ENCODE results near the gene INTS7. TPM values are rescaled to one million over a fixed set of nuclear protein-coding genes. Genes with fewer than 3 reads are reported as not detected.

The INTS7 gene, protein sequence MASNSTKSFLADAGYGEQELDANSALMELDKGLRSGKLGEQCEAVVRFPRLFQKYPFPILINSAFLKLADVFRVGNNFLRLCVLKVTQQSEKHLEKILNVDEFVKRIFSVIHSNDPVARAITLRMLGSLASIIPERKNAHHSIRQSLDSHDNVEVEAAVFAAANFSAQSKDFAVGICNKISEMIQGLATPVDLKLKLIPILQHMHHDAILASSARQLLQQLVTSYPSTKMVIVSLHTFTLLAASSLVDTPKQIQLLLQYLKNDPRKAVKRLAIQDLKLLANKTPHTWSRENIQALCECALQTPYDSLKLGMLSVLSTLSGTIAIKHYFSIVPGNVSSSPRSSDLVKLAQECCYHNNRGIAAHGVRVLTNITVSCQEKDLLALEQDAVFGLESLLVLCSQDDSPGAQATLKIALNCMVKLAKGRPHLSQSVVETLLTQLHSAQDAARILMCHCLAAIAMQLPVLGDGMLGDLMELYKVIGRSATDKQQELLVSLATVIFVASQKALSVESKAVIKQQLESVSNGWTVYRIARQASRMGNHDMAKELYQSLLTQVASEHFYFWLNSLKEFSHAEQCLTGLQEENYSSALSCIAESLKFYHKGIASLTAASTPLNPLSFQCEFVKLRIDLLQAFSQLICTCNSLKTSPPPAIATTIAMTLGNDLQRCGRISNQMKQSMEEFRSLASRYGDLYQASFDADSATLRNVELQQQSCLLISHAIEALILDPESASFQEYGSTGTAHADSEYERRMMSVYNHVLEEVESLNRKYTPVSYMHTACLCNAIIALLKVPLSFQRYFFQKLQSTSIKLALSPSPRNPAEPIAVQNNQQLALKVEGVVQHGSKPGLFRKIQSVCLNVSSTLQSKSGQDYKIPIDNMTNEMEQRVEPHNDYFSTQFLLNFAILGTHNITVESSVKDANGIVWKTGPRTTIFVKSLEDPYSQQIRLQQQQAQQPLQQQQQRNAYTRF
- polyA plus RNA-seq (20.4 to 27.2 TPM (median 20.5 TPM) in 3 replicates), polyA minus RNA-seq (13.9 to 32.8 TPM (median 31.6 TPM) in 3 replicates)
- polyA plus RNA-seq (2011; ENCODE audit: low read depth): 13.3 TPM
- polyA plus RNA-seq (2011; cell fraction: cytosol; rRNA removed): 9.6 and 18.5 TPM in 2 replicates
- 15.4 and 17.2 TPM in 2 replicates for polyA plus RNA-seq (2011; cell fraction: nucleus; rRNA removed)
- 8.1 and 12.9 TPM in 2 replicates for polyA plus RNA-seq (2012; ENCODE audit: low replicate concordance)
- 8.4 TPM for polyA minus RNA-seq (2011; cell fraction: cytosol; rRNA and poly(A)+ RNA removed)
- polyA minus RNA-seq (2011; cell fraction: nucleus; rRNA and poly(A)+ RNA removed): 16.4 and 34.3 TPM in 2 replicates

DNA sequence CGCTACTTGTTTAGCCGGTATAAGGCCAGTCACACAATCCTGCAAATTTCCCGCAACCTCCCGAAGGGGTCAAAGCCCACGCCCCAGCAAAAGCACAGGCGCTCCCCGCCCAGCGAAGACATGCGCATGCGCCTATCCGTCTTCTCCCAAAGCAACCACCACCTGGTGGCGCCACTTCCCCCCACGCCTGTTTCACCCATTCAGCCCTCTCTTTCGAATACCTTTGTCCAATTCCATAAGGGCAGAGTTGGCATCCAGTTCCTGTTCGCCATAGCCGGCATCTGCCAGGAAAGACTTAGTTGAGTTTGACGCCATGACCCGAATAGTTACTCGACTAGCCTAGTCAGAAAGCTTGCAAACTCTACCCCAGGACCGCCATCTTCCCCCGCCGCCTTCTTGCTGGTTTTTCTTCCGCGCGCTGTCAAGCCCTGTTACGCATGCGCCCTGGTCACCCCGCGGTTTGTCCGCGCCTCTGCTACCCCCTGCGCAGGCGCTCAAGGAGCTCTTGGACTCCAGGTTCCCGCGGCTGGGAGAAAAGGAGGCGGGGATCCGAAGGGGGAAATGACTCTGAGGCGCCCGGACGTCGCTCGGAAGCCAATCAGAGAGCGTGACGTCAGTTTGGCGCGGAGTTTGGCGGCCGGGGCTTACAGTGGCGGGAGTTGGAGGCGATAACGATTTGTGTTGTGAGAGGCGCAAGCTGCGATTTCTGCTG, at the start of gene INTS7, which contains the start of gene DTL:
Gene INTS7 (minus strand): TSS at position 435 of the 712 bp plus-strand sequence. CDS start 120 bp downstream, at position 315.
Gene DTL (plus strand): TSS at position 626 of the 712 bp plus-strand sequence. CDS start 143 bp downstream, outside the sequence.
- no peak for TF ChIP-seq EZH2 (IDR thresholded peaks at IDR 0.05; ENCODE audit: low read length)
- TF ChIP-seq, protein P1, sequence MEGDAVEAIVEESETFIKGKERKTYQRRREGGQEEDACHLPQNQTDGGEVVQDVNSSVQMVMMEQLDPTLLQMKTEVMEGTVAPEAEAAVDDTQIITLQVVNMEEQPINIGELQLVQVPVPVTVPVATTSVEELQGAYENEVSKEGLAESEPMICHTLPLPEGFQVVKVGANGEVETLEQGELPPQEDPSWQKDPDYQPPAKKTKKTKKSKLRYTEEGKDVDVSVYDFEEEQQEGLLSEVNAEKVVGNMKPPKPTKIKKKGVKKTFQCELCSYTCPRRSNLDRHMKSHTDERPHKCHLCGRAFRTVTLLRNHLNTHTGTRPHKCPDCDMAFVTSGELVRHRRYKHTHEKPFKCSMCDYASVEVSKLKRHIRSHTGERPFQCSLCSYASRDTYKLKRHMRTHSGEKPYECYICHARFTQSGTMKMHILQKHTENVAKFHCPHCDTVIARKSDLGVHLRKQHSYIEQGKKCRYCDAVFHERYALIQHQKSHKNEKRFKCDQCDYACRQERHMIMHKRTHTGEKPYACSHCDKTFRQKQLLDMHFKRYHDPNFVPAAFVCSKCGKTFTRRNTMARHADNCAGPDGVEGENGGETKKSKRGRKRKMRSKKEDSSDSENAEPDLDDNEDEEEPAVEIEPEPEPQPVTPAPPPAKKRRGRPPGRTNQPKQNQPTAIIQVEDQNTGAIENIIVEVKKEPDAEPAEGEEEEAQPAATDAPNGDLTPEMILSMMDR (optimal IDR thresholded peaks at IDR 0.05 in 1 of 3, IDR thresholded peaks at IDR 0.05 in 1 of 3, conservative IDR thresholded peaks at IDR 0.05 in 1 of 3; ENCODE audit: extremely low read depth in 1 of 3, insufficient read depth in 2 of 3, low read length in 3 of 3): peak; percentile 88 to 97 (median 92)
- H3K9me3 ChIP-seq (ENCODE audit: control insufficient read depth, low read depth, low read length): no peaks in the 10 kb centered on the region
- H3K4me1 ChIP-seq (ENCODE audit: control insufficient read depth, extremely low read depth, insufficient read depth, low read length): peaks cover 27% of the 10 kb centered on the region
- peak; percentile 96 for DNase-seq (ENCODE audit: low read depth, low spot score)
- H2AFZ ChIP-seq (ENCODE audit: control insufficient read depth, low read length): peak within 1 kb of the TSS; percentile 99
- H3K4me3 ChIP-seq (ENCODE audit: control insufficient read depth in 2 of 3, extremely low read depth in 1 of 3, insufficient read depth in 2 of 3, low read depth in 1 of 3, low read length in 3 of 3): peak within 1 kb of the TSS; percentile 52 to 89 (median 80)
- H3K4me2 ChIP-seq (ENCODE audit: control insufficient read depth, extremely low read depth, insufficient read depth, low read depth, low read length): peak within 1 kb of the TSS; percentile 95
- no peaks in the 10 kb centered on the region for H4K20me1 ChIP-seq (ENCODE audit: control insufficient read depth, extremely low read depth, insufficient read depth, low read length)
- peak; percentile 89 for FAIRE-seq
- peaks cover 0 to 7% of the 10 kb centered on the region in 2 experiments for H3K36me3 ChIP-seq (ENCODE audit: control insufficient read depth in 2 of 2, extremely low read depth in 1 of 2, insufficient read depth in 2 of 2, low read length in 2 of 2)
- no peaks in the 10 kb centered on the region for H3K9me1 ChIP-seq (ENCODE audit: control insufficient read depth, extremely low read depth, insufficient read depth, low read length)
- dilution Hi-C loops (cut with MboI; ENCODE audit: extremely low pct_ligation_motif_present, low sequenced_read_pairs): no loop called here
- H3K27me3 ChIP-seq (ENCODE audit: control insufficient read depth, extremely low read depth, insufficient read depth, low read length): no peaks in the 10 kb centered on the region
- peak within 1 kb of the TSS; percentile 96 for H3K27ac ChIP-seq (ENCODE audit: control insufficient read depth, insufficient read depth, low read length)
- peaks cover 66% of the 10 kb centered on the region for H3K79me2 ChIP-seq (ENCODE audit: control insufficient read depth, insufficient read depth, low read length)
- peak within 1 kb of the TSS; percentile 94 for H3K9ac ChIP-seq (ENCODE audit: control insufficient read depth, extremely low read depth, insufficient read depth, low read length)
